Kidney (tissue), 14 donors: Measurements from ENCODE around the gene ZNF410. TPM values are rescaled to one million over a fixed set of nuclear protein-coding genes. Genes with fewer than 3 reads are reported as not detected.
"Not testable (repeated sequence)": the region's sequence is repeated elsewhere in the genome, so short reads cannot be mapped to it uniquely, and the experiment has no call there.

Experiments
- DNase-seq, 5 donors: peaks; one replicate each; pipeline ENCODE4 v3.0.0-alpha.2; 2013 to 2020
- FAIRE-seq: peaks from 2 replicates; lab custom pipeline; 2012; peaks lifted over from hg19 to GRCh38; lab: Jason Lieb, UNC
- H3K27ac ChIP-seq, 2 donors: one replicate each; pipeline ENCODE4 v1.7.0; 2013; ENCODE audit warnings: low read depth in 2 of 2, low read length in 2 of 2, inconsistent platforms in 1 of 2
- H3K27me3 ChIP-seq: one replicate; pipeline ENCODE4 v1.7.1; 2013; ENCODE audit warnings: low read length, inconsistent platforms; ENCODE audit not compliant: control insufficient read depth, insufficient read depth
- H3K36me3 ChIP-seq, 3 donors: one replicate each; pipeline versions ENCODE4 v1.7.0 to v1.7.1; 2013; ENCODE audit warnings: low read length in 3 of 3, control low read depth in 1 of 3, inconsistent platforms in 1 of 3; ENCODE audit not compliant: insufficient read depth in 3 of 3, control insufficient read depth in 2 of 3
- H3K4me1 ChIP-seq, 3 donors: one replicate each; pipeline versions ENCODE4 v1.7.0 to v1.7.1; 2013; ENCODE audit warnings: low read length in 3 of 3, inconsistent platforms in 1 of 3, low read depth in 1 of 3; ENCODE audit not compliant: control insufficient read depth in 2 of 3, insufficient read depth in 2 of 3
- H3K4me3 ChIP-seq, 3 donors: one replicate each; pipeline versions ENCODE4 v1.7.0 to v1.8.1; 2013; ENCODE audit warnings: low read length in 3 of 3, control low read depth in 1 of 3, inconsistent platforms in 1 of 3
- H3K9ac ChIP-seq, 3 donors: one replicate each; pipeline versions ENCODE4 v1.7.0 to v1.7.1; 2013; ENCODE audit warnings: low read length in 3 of 3, control low read depth in 1 of 3, inconsistent platforms in 1 of 3
- H3K9me3 ChIP-seq, 3 donors: one replicate each; pipeline versions ENCODE4 v1.7.0 to v1.7.1; 2013; ENCODE audit warnings: low read length in 3 of 3, control low read depth in 1 of 3, inconsistent platforms in 1 of 3; ENCODE audit not compliant: control insufficient read depth in 2 of 3, insufficient read depth in 1 of 3
- intact Hi-C: fragments of 100-400 bp; cut with DNase I; formaldehyde crosslinking; loops from one replicate; pipeline ENCODE4 v1.11.1; 2022
- polyA plus RNA-seq: library from polyadenylated mRNA; stranded (reverse); fragments of 350-450 nt; fragmentation: Illumina TruSeq; extraction: RNeasy Lipid Tissue Mini Kit (QIAGEN cat#74804); gene quantifications from one replicate; pipeline ENCODE4 v1.2.3, GENCODE V29; 2014; ENCODE audit warnings: low read depth, low replicate concordance; ENCODE audit not compliant: insufficient read depth
- total RNA-seq: library from RNA; stranded (reverse); fragmentation: NEBNext Ultra II Directional; extraction: Animal tissue kit (Norgen Biotek cat#: 25700); gene quantifications from one replicate; pipeline ENCODE4 v1.2.1, GENCODE V29; 2021
- TF ChIP-seq, protein P1 (sequence below): IDR thresholded peaks from 3 replicates; pipeline ENCODE4 v1.5.1; 2012; ENCODE audit warnings: mild to moderate bottlenecking, moderate library complexity, borderline replicate concordance; ENCODE audit not compliant: insufficient read depth; ENCODE audit errors: extremely low read depth
- donor health status: control.
- donor health status: control.
- donor health status: control.
- donor health status: control.
- donor health status: control.
- donor health status: DM: yes; HTN: yes; CAD: no.
- donor health status: Normal renal cell carcinoma (clear cell type).

The ZNF410 gene
- total and polyA plus RNA-seq, 2 donors from 2014 or later: 35.8 to 43.2 TPM

DNA sequence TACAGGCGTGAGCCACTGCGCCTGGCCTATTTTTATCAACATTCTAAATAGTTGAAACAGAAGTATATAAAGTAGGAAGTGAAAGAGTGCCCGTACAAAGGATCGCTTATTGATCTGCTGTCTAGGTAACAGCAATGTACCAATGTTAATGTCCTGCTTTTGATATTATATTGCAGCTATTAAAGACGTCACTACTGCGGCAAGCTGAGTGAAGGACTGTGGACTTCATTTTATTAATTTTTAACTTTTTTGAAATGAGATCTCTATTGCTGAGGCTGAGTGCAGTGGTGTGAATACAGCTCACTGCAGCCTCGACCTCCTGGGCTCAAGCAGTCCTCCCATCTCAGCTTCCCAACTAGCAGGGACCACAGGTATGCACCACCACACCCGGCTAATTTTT lies 24.2 kb upstream of the ZNF410 start:
- Histone ChIP-seq H3K4me1 (no peaks in the 10 kb centered on the region), H3K9me3 (no peaks in the 10 kb centered on the region)

DNA sequence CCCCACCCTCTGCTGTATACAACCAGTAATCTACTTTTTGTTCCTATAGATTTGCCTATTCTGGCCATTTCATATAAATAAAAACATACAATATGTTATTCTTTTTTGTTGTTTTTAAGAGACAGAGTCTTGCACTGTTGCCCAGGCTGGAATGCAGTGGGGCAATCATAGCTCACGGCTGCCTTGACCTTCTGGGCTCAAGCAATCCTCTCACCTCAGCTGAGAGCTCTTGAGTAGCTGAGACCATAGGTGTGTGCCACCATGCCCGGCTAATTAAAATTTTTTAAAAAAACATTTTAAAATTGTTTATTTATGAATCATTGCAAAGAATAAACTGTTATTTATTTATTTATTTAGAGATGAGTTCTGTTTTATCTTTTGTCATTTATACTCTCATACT lies 23.4 kb upstream of the ZNF410 start:
- H3K9me3 ChIP-seq: no peaks in the 10 kb centered on the region
- FAIRE-seq (no peak), DNase-seq (no peak)
- H3K36me3 ChIP-seq: peaks cover 0 to 6% (median 4%) of the 10 kb centered on the region in 3 donors
- TF ChIP-seq, protein P1, sequence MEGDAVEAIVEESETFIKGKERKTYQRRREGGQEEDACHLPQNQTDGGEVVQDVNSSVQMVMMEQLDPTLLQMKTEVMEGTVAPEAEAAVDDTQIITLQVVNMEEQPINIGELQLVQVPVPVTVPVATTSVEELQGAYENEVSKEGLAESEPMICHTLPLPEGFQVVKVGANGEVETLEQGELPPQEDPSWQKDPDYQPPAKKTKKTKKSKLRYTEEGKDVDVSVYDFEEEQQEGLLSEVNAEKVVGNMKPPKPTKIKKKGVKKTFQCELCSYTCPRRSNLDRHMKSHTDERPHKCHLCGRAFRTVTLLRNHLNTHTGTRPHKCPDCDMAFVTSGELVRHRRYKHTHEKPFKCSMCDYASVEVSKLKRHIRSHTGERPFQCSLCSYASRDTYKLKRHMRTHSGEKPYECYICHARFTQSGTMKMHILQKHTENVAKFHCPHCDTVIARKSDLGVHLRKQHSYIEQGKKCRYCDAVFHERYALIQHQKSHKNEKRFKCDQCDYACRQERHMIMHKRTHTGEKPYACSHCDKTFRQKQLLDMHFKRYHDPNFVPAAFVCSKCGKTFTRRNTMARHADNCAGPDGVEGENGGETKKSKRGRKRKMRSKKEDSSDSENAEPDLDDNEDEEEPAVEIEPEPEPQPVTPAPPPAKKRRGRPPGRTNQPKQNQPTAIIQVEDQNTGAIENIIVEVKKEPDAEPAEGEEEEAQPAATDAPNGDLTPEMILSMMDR: no peak
- no peak overlapping the region for H3K27ac ChIP-seq
- no peaks in the 10 kb centered on the region for H3K4me1 ChIP-seq
- no peaks in the 10 kb centered on the region for H3K27me3 ChIP-seq
- no peak overlapping the region for H3K9ac ChIP-seq
- H3K4me3 ChIP-seq: no peak overlapping the region
- intact Hi-C loops: no loop called here

More for the DNA sequence above, 24.2 kb upstream of the ZNF410 start:
- Histone ChIP-seq H3K27ac (no peak overlapping the region), H3K27me3 (no peaks in the 10 kb centered on the region), H3K9ac (no peak overlapping the region), H3K4me3 (no peak overlapping the region), H3K36me3 (peaks cover 0 to 6% (median 2%) of the 10 kb centered on the region in 3 donors)
- DNase-seq (no peak), FAIRE-seq (no peak)
- TF ChIP-seq, protein P1: no peak
- intact Hi-C loops: no loop called here

DNA sequence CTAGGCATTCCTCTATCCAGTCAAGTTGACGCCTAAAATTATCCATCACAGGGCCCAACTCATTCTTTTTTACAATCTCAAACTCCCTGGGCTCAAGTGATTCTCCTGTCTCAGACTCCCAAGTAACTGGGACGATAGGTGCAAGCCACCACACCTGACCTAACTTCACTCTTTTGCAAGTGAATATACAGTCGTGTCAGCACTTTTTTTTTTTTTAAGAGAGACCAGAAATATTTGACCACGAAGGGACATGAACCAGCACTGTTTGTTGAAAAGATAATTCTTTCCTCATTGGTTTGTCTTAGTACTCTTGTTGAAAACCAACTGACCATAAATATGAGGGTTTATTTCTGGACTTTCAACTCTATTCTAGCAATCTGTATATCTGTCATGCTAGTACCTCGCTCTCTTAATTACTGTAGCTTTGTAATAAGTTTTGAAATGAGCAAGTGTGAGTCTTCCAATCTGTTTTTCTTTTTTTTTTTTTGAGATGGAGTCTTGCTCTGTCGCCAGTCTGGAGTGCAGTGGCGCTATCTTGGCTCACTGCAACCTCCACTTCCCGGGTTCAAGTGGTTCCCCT lies 21.0 kb upstream of the ZNF410 start:
- intact Hi-C loops: no loop called here
- Histone ChIP-seq H3K4me1 (no peaks in the 10 kb centered on the region), H3K27ac (peak overlapping the region in 1 of 2 donors; percentile 37), H3K4me3 (no peak overlapping the region), H3K9ac (no peak overlapping the region), H3K36me3 (peaks cover 0 to 6% (median 4%) of the 10 kb centered on the region in 3 donors), H3K27me3 (no peaks in the 10 kb centered on the region), H3K9me3 (no peaks in the 10 kb centered on the region)
- TF ChIP-seq, protein P1: no peak
- DNase-seq (no peak), FAIRE-seq (no peak)

- DNase-seq, H3K9me3 ChIP-seq, H3K27ac ChIP-seq, intact Hi-C loops, H3K4me3 ChIP-seq, H3K9ac ChIP-seq, H3K27me3 ChIP-seq, H3K4me1 ChIP-seq, FAIRE-seq, H3K36me3 ChIP-seq: not testable (repeated sequence)
Observed at GRCh38 chr14:73869754-73870153, 16.9 kb upstream of the ZNF410 start.
